ENCODE data around the gene SPAG5.

GRCh38 chr17:28553000-28553505 lies 45.8 kb downstream of the SPAG5 start:
- no peak for TF ChIP-seq CTCF (conservative IDR thresholded peaks at IDR 0.05; ENCODE audit: low read depth, low read length)
- no peak for TF ChIP-seq EZH2 (IDR thresholded peaks at IDR 0.05; ENCODE audit: low read length, unreplicated experiment)
- no peak for TF ChIP-seq EZH2phosphoT487 (IDR thresholded peaks at IDR 0.05; ENCODE audit: borderline replicate concordance, low read length)

Data from PC-3 (cell line).